Measurements from ENCODE around the gene PDE4D. TPM values are rescaled to one million over a fixed set of nuclear protein-coding genes. Genes with fewer than 3 reads are reported as not detected.

Gene PDE4D
- total and polyA plus RNA-seq, 2 donors (not counting 3 experiments of a cell fraction or from before 2014, with no cell fraction given), result 34.5 to 51.2 TPM

DNA sequence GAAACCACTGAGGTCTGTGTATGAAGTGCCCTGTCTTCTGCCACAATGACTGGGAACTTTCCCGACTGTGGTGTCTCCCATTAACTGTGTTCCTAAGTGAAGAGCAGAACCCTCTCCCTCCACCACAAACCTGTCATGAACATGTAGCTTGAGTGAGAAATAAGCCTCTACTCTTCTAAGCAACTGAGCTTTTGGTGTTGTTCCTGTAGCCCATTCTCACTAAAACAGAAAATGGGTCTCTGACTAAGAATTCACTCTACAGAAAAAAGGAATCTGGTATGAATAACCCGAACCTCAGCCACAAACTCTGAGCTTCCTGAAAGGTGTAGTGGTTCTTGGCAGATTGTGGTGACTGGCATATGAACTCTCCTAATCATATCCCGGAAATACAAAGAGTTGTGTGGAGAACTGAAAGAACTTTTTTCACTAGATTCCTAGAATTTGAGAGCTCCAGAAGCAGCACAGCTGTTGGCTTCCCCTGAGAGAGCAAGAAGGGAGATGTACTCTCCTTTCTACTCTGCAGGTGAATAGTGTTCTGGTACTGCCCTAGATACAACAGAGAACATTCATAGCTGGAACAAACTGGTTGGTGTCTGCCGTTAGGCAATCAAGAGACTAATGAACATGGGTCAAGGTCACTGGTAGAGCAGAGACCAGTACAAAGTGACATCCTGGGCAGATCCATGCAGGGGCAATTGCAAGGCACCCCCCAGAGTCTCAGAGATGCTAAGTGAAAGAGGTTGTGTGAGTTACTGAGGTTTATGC, 283.8 kb downstream of the PDE4D start:
- Histone ChIP-seq H3K4me3 (replicated peaks in 1 of 3; ENCODE audit: insufficient read depth in 1 of 3, low read depth in 1 of 3, low read length in 3 of 3) (no peak overlapping the region), H3K36me3 (ENCODE audit: control insufficient read depth in 2 of 2, extremely low read depth in 1 of 2, insufficient read depth in 2 of 2, low read length in 2 of 2) (no peaks in the 10 kb centered on the region), H3K9me3 (replicated peaks; ENCODE audit: control insufficient read depth, insufficient read depth, low read length) (no peaks in the 10 kb centered on the region), H3K79me2 (ENCODE audit: control insufficient read depth, insufficient read depth, low read length) (no peaks in the 10 kb centered on the region), H3K9ac (replicated peaks; ENCODE audit: extremely low read depth, insufficient read depth, low read length) (no peak overlapping the region), H3K4me2 (ENCODE audit: insufficient read depth, low read length) (no peak overlapping the region), H3K9me1 (replicated peaks; ENCODE audit: control insufficient read depth, extremely low read depth, insufficient read depth, low read length) (no peaks in the 10 kb centered on the region), H3K27me3 (ENCODE audit: control insufficient read depth in 2 of 2, insufficient read depth in 2 of 2, low read length in 2 of 2) (no peaks in the 10 kb centered on the region), H3K4me1 (ENCODE audit: control insufficient read depth, extremely low read depth, insufficient read depth, low read length) (peaks cover 5% of the 10 kb centered on the region), H3K27ac (ENCODE audit: insufficient read depth, low read depth, low read length) (no peak overlapping the region), H2AFZ (ENCODE audit: low read depth, low read length) (no peak overlapping the region), H4K20me1 (replicated peaks; ENCODE audit: control insufficient read depth, extremely low read depth, insufficient read depth, low read length) (peaks cover 3% of the 10 kb centered on the region)
- DNase-seq (ENCODE audit: low read depth, low spot score), result no peak
- ChIA-PET POLR2A (no interaction called here), CTCF (interaction anchor here (0.8 to 1.4 kb wide), 4 partner anchors 13 to 104 kb away, joined by 3 to 5 read pairs (median 3); no protein-coding TSS in a partner anchor)
- TF ChIP-seq, protein P1, sequence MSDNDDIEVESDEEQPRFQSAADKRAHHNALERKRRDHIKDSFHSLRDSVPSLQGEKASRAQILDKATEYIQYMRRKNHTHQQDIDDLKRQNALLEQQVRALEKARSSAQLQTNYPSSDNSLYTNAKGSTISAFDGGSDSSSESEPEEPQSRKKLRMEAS (IDR thresholded peaks at IDR 0.05; ENCODE audit: insufficient read depth, insufficient read length), result no peak
- BruUV-seq (replicated peaks), result no TSS peak
- dilution Hi-C loops (cut with MboI; ENCODE audit: extremely low pct_ligation_motif_present, low sequenced_read_pairs) (no loop called here), intact Hi-C loops (cut with micrococcal nuclease) (no loop called here)
- FAIRE-seq, result no peak

DNA sequence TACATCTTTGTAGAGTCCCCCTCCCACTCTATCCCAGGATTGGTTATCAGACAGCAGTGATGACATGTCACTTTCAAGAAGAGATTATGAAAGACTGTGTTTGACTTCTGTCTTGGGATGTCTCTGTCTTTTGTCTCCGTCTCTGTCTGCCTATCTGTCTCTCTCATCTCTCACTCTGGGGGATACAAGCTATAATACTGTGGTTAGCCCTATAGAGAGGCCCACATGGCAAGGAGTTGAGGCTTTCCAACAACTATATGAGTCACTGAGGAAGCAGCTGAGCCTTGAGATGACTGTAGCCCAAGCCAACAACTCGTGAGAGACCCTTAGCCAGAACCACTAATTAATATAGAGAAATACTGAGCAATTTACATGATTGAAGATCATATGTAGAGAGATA, 284.8 kb downstream of the PDE4D start:
- Histone ChIP-seq H3K9me3 (replicated peaks; ENCODE audit: control insufficient read depth, insufficient read depth, low read length) (no peaks in the 10 kb centered on the region), H3K4me2 (ENCODE audit: insufficient read depth, low read length) (no peak overlapping the region), H4K20me1 (replicated peaks; ENCODE audit: control insufficient read depth, extremely low read depth, insufficient read depth, low read length) (peaks cover 3% of the 10 kb centered on the region), H3K79me2 (ENCODE audit: control insufficient read depth, insufficient read depth, low read length) (no peaks in the 10 kb centered on the region), H3K4me3 (replicated peaks in 1 of 3; ENCODE audit: insufficient read depth in 1 of 3, low read depth in 1 of 3, low read length in 3 of 3) (no peak overlapping the region), H3K27ac (ENCODE audit: insufficient read depth, low read depth, low read length) (no peak overlapping the region), H3K36me3 (ENCODE audit: control insufficient read depth in 2 of 2, extremely low read depth in 1 of 2, insufficient read depth in 2 of 2, low read length in 2 of 2) (no peaks in the 10 kb centered on the region), H3K9ac (replicated peaks; ENCODE audit: extremely low read depth, insufficient read depth, low read length) (no peak overlapping the region), H2AFZ (ENCODE audit: low read depth, low read length) (no peak overlapping the region), H3K9me1 (replicated peaks; ENCODE audit: control insufficient read depth, extremely low read depth, insufficient read depth, low read length) (no peaks in the 10 kb centered on the region), H3K4me1 (ENCODE audit: control insufficient read depth, extremely low read depth, insufficient read depth, low read length) (peaks cover 5% of the 10 kb centered on the region), H3K27me3 (ENCODE audit: control insufficient read depth in 2 of 2, insufficient read depth in 2 of 2, low read length in 2 of 2) (no peaks in the 10 kb centered on the region)
- intact Hi-C loops (cut with micrococcal nuclease) (no loop called here), dilution Hi-C loops (cut with MboI; ENCODE audit: extremely low pct_ligation_motif_present, low sequenced_read_pairs) (no loop called here)
- peak; percentile 16 for DNase-seq (ENCODE audit: low read depth, low spot score)
- TF ChIP-seq, protein P1 (IDR thresholded peaks at IDR 0.05; ENCODE audit: insufficient read depth, insufficient read length), result no peak
- TF ChIP-seq POLR2A (IDR thresholded peaks at IDR 0.05; ENCODE audit: low read depth, low read length) (no peak), EZH2 (IDR thresholded peaks at IDR 0.05; ENCODE audit: borderline replicate concordance, low read depth, low read length, severe bottlenecking) (no peak), FOS (IDR thresholded peaks at IDR 0.05; ENCODE audit: borderline replicate concordance, insufficient read depth, low read length) (peak; percentile 29), JUN (IDR thresholded peaks at IDR 0.05; ENCODE audit: borderline replicate concordance, insufficient read depth, insufficient read length, low read depth) (no peak), GATA2 (IDR thresholded peaks at IDR 0.05; ENCODE audit: insufficient read depth, insufficient read length, low read depth, low read length) (peak; percentile 23), POLR2AphosphoS5 (IDR thresholded peaks at IDR 0.05; ENCODE audit: insufficient read depth, low read depth, low read length) (no peak), MYC (IDR thresholded peaks at IDR 0.05; ENCODE audit: low read depth, low read length) (no peak)
- TF ChIP-seq, protein P2, sequence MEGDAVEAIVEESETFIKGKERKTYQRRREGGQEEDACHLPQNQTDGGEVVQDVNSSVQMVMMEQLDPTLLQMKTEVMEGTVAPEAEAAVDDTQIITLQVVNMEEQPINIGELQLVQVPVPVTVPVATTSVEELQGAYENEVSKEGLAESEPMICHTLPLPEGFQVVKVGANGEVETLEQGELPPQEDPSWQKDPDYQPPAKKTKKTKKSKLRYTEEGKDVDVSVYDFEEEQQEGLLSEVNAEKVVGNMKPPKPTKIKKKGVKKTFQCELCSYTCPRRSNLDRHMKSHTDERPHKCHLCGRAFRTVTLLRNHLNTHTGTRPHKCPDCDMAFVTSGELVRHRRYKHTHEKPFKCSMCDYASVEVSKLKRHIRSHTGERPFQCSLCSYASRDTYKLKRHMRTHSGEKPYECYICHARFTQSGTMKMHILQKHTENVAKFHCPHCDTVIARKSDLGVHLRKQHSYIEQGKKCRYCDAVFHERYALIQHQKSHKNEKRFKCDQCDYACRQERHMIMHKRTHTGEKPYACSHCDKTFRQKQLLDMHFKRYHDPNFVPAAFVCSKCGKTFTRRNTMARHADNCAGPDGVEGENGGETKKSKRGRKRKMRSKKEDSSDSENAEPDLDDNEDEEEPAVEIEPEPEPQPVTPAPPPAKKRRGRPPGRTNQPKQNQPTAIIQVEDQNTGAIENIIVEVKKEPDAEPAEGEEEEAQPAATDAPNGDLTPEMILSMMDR (IDR thresholded peaks at IDR 0.05; ENCODE audit: extremely low read depth in 1 of 2, insufficient read depth in 1 of 2, low read depth in 1 of 2, low read length in 2 of 2), result no peak
- POLR2A ChIA-PET, result no interaction called here
- no TSS peak for BruUV-seq (replicated peaks)
- no peak for FAIRE-seq
- CTCF ChIA-PET, result interaction anchor here (1.2 to 1.4 kb wide), 2 partner anchors 12 to 103 kb away, joined by 3 to 5 read pairs; no protein-coding TSS in a partner anchor

All from endothelial cell of umbilical vein (primary cell).